ENCODE measurements around the gene EPHA4.

EPHA4 gene

DNA sequence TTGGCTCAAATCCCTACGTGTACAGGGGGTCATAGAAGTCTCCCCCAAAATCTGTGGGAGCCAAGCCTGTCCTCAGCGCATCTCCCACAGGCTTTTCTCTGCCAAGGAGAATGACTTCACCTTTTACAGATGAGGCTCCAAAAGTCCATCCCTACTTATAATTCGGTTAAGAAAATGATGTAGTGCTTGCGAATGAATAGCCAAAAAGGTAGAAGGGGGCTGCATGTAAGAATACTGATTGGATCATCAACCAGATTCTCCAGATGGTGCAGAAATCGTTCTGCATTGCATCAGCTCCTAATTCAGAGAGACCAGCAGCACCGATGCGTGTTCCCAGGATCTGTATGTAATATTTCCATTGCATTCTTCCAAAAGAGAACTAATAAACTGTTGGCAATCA is 91.9 kb downstream of the EPHA4 start:
- no peaks in the 10 kb centered on the region for H3K4me1 ChIP-seq (ENCODE audit: insufficient read depth, poor library complexity, severe bottlenecking)
- H3K4me3 ChIP-seq (ENCODE audit: severe bottlenecking) = no peak overlapping the region
- no peak for ATAC-seq (ENCODE audit: low read depth)

DNA sequence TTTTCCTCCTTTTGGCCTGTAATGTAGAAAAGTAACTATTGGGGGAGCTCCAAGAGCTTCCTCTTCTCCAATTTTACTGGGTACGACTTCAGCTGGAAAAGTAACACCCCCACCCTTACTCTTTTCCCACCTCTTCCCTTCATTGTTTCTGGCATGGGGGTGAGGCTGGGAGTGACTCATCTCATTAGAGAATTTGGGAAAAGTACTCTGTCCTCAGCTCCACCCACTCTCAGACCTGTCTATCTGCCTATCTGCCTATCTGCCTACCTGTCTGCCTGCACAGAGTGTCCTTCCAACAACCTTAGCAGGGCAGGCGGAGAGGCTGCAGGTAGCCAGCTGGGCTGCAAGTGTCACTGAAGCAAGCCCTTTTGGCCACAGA is 93.6 kb downstream of the EPHA4 start:
- H3K4me3 ChIP-seq (ENCODE audit: severe bottlenecking) = no peak overlapping the region
- ATAC-seq (ENCODE audit: low read depth) (no peak), DNase-seq (ENCODE audit: low spot score) (no peak)
- no peak overlapping the region for H3K27ac ChIP-seq (ENCODE audit: poor library complexity, severe bottlenecking)
- no peaks in the 10 kb centered on the region for H3K36me3 ChIP-seq (ENCODE audit: low read depth)
- no peaks in the 10 kb centered on the region for H3K9me3 ChIP-seq (ENCODE audit: severe bottlenecking)
- TF ChIP-seq, protein P1, sequence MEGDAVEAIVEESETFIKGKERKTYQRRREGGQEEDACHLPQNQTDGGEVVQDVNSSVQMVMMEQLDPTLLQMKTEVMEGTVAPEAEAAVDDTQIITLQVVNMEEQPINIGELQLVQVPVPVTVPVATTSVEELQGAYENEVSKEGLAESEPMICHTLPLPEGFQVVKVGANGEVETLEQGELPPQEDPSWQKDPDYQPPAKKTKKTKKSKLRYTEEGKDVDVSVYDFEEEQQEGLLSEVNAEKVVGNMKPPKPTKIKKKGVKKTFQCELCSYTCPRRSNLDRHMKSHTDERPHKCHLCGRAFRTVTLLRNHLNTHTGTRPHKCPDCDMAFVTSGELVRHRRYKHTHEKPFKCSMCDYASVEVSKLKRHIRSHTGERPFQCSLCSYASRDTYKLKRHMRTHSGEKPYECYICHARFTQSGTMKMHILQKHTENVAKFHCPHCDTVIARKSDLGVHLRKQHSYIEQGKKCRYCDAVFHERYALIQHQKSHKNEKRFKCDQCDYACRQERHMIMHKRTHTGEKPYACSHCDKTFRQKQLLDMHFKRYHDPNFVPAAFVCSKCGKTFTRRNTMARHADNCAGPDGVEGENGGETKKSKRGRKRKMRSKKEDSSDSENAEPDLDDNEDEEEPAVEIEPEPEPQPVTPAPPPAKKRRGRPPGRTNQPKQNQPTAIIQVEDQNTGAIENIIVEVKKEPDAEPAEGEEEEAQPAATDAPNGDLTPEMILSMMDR (IDR thresholded peaks at IDR 0.05; ENCODE audit: poor library complexity, severe bottlenecking) = no peak
- no peaks in the 10 kb centered on the region for H3K27me3 ChIP-seq (ENCODE audit: insufficient read depth, poor library complexity, severe bottlenecking)
- no peaks in the 10 kb centered on the region for H3K4me1 ChIP-seq (ENCODE audit: insufficient read depth, poor library complexity, severe bottlenecking)

More for the DNA sequence above, 91.9 kb downstream of the EPHA4 start:
- TF ChIP-seq, protein P1 (IDR thresholded peaks at IDR 0.05; ENCODE audit: poor library complexity, severe bottlenecking) = no peak
- DNase-seq (ENCODE audit: low spot score) = no peak
- Histone ChIP-seq H3K27ac (ENCODE audit: poor library complexity, severe bottlenecking) (no peak overlapping the region), H3K36me3 (ENCODE audit: low read depth) (no peaks in the 10 kb centered on the region), H3K27me3 (ENCODE audit: insufficient read depth, poor library complexity, severe bottlenecking) (no peaks in the 10 kb centered on the region), H3K9me3 (ENCODE audit: severe bottlenecking) (no peaks in the 10 kb centered on the region)

DNA sequence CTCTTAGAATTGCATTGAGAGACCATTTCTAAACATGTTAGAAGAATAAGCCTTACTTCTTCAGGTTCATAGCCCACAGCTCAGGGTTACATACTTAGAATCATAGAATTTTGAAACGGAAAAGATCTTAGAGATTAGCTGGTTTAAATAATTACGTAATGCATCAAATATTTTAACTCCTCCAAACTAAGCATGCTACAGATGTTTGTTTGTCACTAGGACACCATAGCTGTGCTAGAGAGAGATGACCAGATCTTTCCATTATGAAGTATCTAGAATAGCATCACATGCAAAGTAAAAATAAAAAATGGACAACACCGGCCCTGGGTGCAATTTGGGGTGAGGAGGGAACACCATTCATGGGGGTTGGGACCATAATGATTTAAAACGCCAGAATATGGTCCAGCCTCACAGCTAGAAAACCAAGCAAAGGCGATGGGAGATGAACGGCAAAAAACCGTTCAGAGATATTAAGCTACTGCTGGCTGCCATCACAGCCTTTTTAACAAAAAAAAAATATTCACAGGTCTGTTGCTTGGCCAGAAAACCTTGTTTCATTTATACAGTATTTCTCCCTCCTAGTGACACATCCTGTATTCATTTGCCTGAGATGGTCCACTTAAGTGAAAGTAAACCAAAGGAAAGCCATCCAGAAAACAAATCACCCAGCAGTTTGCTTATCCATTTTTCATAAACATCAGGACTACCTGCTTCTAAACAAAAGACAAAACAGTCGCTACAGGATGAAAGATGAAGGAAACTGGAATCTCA is 94.2 kb downstream of the EPHA4 start:
- H3K36me3 ChIP-seq (ENCODE audit: low read depth) = no peaks in the 10 kb centered on the region
- ATAC-seq (ENCODE audit: low read depth) (no peak), DNase-seq (ENCODE audit: low spot score) (no peak)
- no peak overlapping the region for H3K4me3 ChIP-seq (ENCODE audit: severe bottlenecking)
- H3K27ac ChIP-seq (ENCODE audit: poor library complexity, severe bottlenecking) = no peak overlapping the region
- H3K27me3 ChIP-seq (ENCODE audit: insufficient read depth, poor library complexity, severe bottlenecking) = no peaks in the 10 kb centered on the region
- TF ChIP-seq, protein P1 (IDR thresholded peaks at IDR 0.05; ENCODE audit: poor library complexity, severe bottlenecking) = no peak
- no peaks in the 10 kb centered on the region for H3K4me1 ChIP-seq (ENCODE audit: insufficient read depth, poor library complexity, severe bottlenecking)
- H3K9me3 ChIP-seq (ENCODE audit: severe bottlenecking) = no peaks in the 10 kb centered on the region

DNA sequence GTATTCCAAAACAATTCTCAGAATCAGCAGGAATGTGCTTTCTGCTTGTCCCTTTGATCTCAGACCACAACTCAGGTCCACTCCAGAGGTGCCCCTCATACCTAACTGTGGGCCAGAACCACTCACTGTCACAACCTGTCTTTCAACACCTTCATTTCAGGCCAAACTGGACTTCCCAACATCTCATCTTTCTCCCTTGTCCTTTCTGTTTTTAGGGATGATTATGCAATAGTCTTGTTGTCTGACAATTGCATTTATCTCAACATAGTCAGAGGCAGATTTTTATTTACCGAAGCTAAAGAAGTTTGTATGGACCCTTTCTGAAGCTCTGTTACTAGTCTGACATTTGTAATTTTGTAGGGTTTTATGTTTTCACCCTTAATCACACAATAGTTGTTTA is 95.9 kb downstream of the EPHA4 start:
- ATAC-seq (ENCODE audit: low read depth) (no peak), DNase-seq (ENCODE audit: low spot score) (no peak)

DNA sequence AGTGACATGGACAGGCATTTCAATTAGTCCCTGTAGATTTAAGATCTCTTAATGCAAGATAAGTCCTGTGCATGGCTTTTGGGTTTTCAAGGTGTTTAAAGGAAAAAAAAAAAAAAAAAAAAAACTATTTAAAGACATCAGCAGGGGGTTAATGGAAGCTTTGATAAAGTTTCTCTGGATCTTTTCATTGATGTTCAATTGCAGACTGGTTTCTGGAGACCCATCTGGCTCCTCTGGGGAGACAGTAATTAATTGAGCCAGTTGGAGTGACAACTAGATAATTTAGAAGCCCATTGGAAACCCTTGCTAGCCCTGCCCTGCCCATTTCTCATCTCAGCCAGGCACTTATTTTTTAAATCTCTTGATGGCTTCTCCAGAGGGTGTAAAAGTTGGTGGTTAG is 98.7 kb downstream of the EPHA4 start:
- no peak overlapping the region for H3K27ac ChIP-seq (ENCODE audit: poor library complexity, severe bottlenecking)
- H3K4me1 ChIP-seq (ENCODE audit: insufficient read depth, poor library complexity, severe bottlenecking) = no peaks in the 10 kb centered on the region
- no peaks in the 10 kb centered on the region for H3K9me3 ChIP-seq (ENCODE audit: severe bottlenecking)
- DNase-seq (ENCODE audit: low spot score) (no peak), ATAC-seq (ENCODE audit: low read depth) (no peak)
- H3K27me3 ChIP-seq (ENCODE audit: insufficient read depth, poor library complexity, severe bottlenecking) = no peaks in the 10 kb centered on the region
- TF ChIP-seq, protein P1 (IDR thresholded peaks at IDR 0.05; ENCODE audit: poor library complexity, severe bottlenecking) = no peak
- H3K4me3 ChIP-seq (ENCODE audit: severe bottlenecking) = no peak overlapping the region
- H3K36me3 ChIP-seq (ENCODE audit: low read depth) = no peaks in the 10 kb centered on the region

More for the DNA sequence above, 95.9 kb downstream of the EPHA4 start:
- no peak overlapping the region for H3K4me3 ChIP-seq (ENCODE audit: severe bottlenecking)
- TF ChIP-seq, protein P1 (IDR thresholded peaks at IDR 0.05; ENCODE audit: poor library complexity, severe bottlenecking) = no peak
- H3K27me3 ChIP-seq (ENCODE audit: insufficient read depth, poor library complexity, severe bottlenecking) = no peaks in the 10 kb centered on the region
- no peaks in the 10 kb centered on the region for H3K9me3 ChIP-seq (ENCODE audit: severe bottlenecking)
- H3K4me1 ChIP-seq (ENCODE audit: insufficient read depth, poor library complexity, severe bottlenecking) = no peaks in the 10 kb centered on the region
- no peaks in the 10 kb centered on the region for H3K36me3 ChIP-seq (ENCODE audit: low read depth)
- H3K27ac ChIP-seq (ENCODE audit: poor library complexity, severe bottlenecking) = no peak overlapping the region

Data from RWPE2 (cell line).